ENCODE data around the gene ARHGEF28. TPM values are rescaled to one million over a fixed set of nuclear protein-coding genes. Genes with fewer than 3 reads are reported as not detected.

ARHGEF28 gene
- total and polyA plus RNA-seq, 2 donors (not counting 1 experiment from before 2014, with no cell fraction given): not detected

GRCh38 chr5:73962801-73963425 is 336.9 kb downstream of the ARHGEF28 start:
- Histone ChIP-seq H3K4me2 (replicated peaks; ENCODE audit: low read depth, low read length, poor library complexity, severe bottlenecking) (no peak overlapping the region), H4K20me1 (ENCODE audit: control insufficient read depth, insufficient read depth, low read length, poor library complexity, severe bottlenecking) (no peaks in the 10 kb centered on the region), H3K9me3 (ENCODE audit: control extremely low read depth in 1 of 3, control insufficient read depth in 2 of 3, insufficient read depth in 1 of 3, low read length in 2 of 3) (no peaks in the 10 kb centered on the region), H3K27ac (ENCODE audit: low read length in 2 of 2) (no peak overlapping the region), H3K4me3 (ENCODE audit: control extremely low read depth in 1 of 5, extremely low read depth in 1 of 5, insufficient read depth in 1 of 5, low read depth in 2 of 5, low read length in 4 of 5) (no peak overlapping the region), H3K79me2 (ENCODE audit: control insufficient read depth, insufficient read depth, low read length) (no peaks in the 10 kb centered on the region), H3K36me3 (replicated peaks in 1 of 2; ENCODE audit: control extremely low read depth in 1 of 2, control insufficient read depth in 1 of 2, extremely low read depth in 1 of 2, insufficient read depth in 2 of 2, low read length in 1 of 2) (no peaks in the 10 kb centered on the region), H3K4me1 (ENCODE audit: control insufficient read depth in 2 of 2, insufficient read depth in 2 of 2, low read length in 2 of 2) (no peaks in the 10 kb centered on the region), H2AFZ (ENCODE audit: insufficient read depth, low read depth, low read length, poor library complexity, severe bottlenecking) (no peak overlapping the region), H3K9ac (ENCODE audit: low read length) (no peak overlapping the region), H3K27me3 (replicated peaks in 1 of 4; ENCODE audit: control extremely low read depth in 1 of 4, control insufficient read depth in 3 of 4, insufficient read depth in 4 of 4, low read length in 3 of 4) (no peaks in the 10 kb centered on the region)
- WGBS (ENCODE audit: insufficient coverage): 75% methylated on average over 4 of the region's 8 CpGs
- TF ChIP-seq EZH2 (IDR thresholded peaks at IDR 0.05; ENCODE audit: borderline replicate concordance, insufficient read depth, low read depth, low read length, poor library complexity, severe bottlenecking) (no peak), CTCF (IDR thresholded peaks at IDR 0.05) (no peak)
- no peak for ATAC-seq (ENCODE audit: low read depth)
- DNase-seq: no peak
- intact Hi-C loops (cut with micrococcal nuclease): no loop called here
- ChIA-PET CTCF (interaction anchor here (0.7 to 1.6 kb wide), 2 partner anchors 9 to 12 kb away, joined by 3 to 4 read pairs; no protein-coding TSS in a partner anchor), POLR2A (no interaction called here)
- no peak overlapping the region for H3K27ac Mint-ChIP-seq
- no peaks in the 10 kb centered on the region for H3K9me3 Mint-ChIP-seq (ENCODE audit: insufficient read depth)
- no peak overlapping the region for H3K4me3 Mint-ChIP-seq
- peaks cover 15% of the 10 kb centered on the region for H3K27me3 Mint-ChIP-seq
- peaks cover 6% of the 10 kb centered on the region for H3K4me1 Mint-ChIP-seq

- Histone ChIP-seq H3K9ac (ENCODE audit: low read length) (no peak overlapping the region), H3K9me3 (ENCODE audit: control extremely low read depth in 1 of 3, control insufficient read depth in 2 of 3, insufficient read depth in 1 of 3, low read length in 2 of 3) (no peaks in the 10 kb centered on the region), H4K20me1 (ENCODE audit: control insufficient read depth, insufficient read depth, low read length, poor library complexity, severe bottlenecking) (no peaks in the 10 kb centered on the region), H3K27me3 (replicated peaks in 1 of 4; ENCODE audit: control extremely low read depth in 1 of 4, control insufficient read depth in 3 of 4, insufficient read depth in 4 of 4, low read length in 3 of 4) (no peaks in the 10 kb centered on the region), H3K79me2 (ENCODE audit: control insufficient read depth, insufficient read depth, low read length) (no peaks in the 10 kb centered on the region), H3K4me1 (ENCODE audit: control insufficient read depth in 2 of 2, insufficient read depth in 2 of 2, low read length in 2 of 2) (no peaks in the 10 kb centered on the region), H3K4me3 (ENCODE audit: control extremely low read depth in 1 of 5, extremely low read depth in 1 of 5, insufficient read depth in 1 of 5, low read depth in 2 of 5, low read length in 4 of 5) (no peak overlapping the region), H3K4me2 (replicated peaks; ENCODE audit: low read depth, low read length, poor library complexity, severe bottlenecking) (no peak overlapping the region), H2AFZ (ENCODE audit: insufficient read depth, low read depth, low read length, poor library complexity, severe bottlenecking) (no peak overlapping the region), H3K27ac (ENCODE audit: low read length in 2 of 2) (no peak overlapping the region), H3K36me3 (replicated peaks in 1 of 2; ENCODE audit: control extremely low read depth in 1 of 2, control insufficient read depth in 1 of 2, extremely low read depth in 1 of 2, insufficient read depth in 2 of 2, low read length in 1 of 2) (no peaks in the 10 kb centered on the region)
- no peak for TF ChIP-seq EZH2 (IDR thresholded peaks at IDR 0.05; ENCODE audit: borderline replicate concordance, insufficient read depth, low read depth, low read length, poor library complexity, severe bottlenecking)
- TF ChIP-seq CTCF (IDR thresholded peaks at IDR 0.05): no peak
- ChIA-PET POLR2A (no interaction called here), CTCF (no interaction called here)
- Mint-ChIP-seq H3K27ac (no peak overlapping the region), H3K27me3 (peaks cover 15% of the 10 kb centered on the region), H3K4me1 (peaks cover 6% of the 10 kb centered on the region), H3K4me3 (no peak overlapping the region), H3K9me3 (ENCODE audit: insufficient read depth) (no peaks in the 10 kb centered on the region)
- ATAC-seq (ENCODE audit: low read depth) (no peak), DNase-seq (no peak)
- no CpG with 5 or more reads among the region's 3 CpGs for WGBS (ENCODE audit: insufficient coverage)
- intact Hi-C loops (cut with micrococcal nuclease): no loop called here
Observed at GRCh38 chr5:73964352-73964865, 338.4 kb downstream of the ARHGEF28 start.

Data from B cell (primary cell).